ENCODE measurements around the gene PHACTR2.

DNA sequence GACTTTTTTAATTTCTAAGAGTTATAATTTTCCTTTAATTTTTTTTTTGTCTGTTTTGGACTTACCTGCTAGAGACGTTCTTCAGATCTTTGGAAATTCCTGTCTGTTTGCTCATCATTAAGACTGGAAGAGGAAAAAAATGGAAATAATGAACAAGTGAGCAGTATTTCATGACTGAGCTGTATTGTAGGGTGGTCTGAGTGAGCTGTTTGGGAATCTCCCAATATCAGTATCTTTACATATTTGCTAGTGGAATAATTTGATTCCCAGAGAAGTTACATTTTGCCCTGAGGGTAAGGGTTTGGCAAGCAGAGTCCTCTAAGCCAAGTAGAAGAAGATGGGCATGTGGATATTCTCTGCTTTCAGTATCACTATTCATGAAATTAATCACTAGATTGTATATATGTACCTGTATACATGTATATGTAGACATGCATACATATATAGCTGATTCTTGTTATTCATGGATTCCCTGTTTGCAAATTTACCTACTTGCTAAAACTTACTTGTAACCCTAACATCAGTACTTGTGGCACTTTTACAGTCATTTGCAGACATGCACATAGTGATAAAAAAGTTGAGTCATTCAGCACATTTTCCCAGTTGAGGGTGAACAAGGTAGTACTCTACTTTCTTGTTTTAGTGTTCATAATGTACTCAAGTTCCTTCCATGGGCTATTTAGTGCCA lies 200.0 kb downstream of the PHACTR2 start:
- TF ChIP-seq SMC3 (IDR thresholded peaks at IDR 0.05; ENCODE audit: low read length) = no peak
- TF ChIP-seq RNF2 (conservative IDR thresholded peaks at IDR 0.05; ENCODE audit: low read depth) = no peak
- no peak for TF ChIP-seq POLR2A (IDR thresholded peaks at IDR 0.05; ENCODE audit: insufficient read depth in 1 of 2, low read depth in 2 of 2, low read length in 2 of 2)
- TF ChIP-seq ZNF878 (CRISPR knock-in tag; IDR thresholded peaks at IDR 0.05) = no peak
- TF ChIP-seq, protein P1, sequence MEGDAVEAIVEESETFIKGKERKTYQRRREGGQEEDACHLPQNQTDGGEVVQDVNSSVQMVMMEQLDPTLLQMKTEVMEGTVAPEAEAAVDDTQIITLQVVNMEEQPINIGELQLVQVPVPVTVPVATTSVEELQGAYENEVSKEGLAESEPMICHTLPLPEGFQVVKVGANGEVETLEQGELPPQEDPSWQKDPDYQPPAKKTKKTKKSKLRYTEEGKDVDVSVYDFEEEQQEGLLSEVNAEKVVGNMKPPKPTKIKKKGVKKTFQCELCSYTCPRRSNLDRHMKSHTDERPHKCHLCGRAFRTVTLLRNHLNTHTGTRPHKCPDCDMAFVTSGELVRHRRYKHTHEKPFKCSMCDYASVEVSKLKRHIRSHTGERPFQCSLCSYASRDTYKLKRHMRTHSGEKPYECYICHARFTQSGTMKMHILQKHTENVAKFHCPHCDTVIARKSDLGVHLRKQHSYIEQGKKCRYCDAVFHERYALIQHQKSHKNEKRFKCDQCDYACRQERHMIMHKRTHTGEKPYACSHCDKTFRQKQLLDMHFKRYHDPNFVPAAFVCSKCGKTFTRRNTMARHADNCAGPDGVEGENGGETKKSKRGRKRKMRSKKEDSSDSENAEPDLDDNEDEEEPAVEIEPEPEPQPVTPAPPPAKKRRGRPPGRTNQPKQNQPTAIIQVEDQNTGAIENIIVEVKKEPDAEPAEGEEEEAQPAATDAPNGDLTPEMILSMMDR (CRISPR knock-in tag; IDR thresholded peaks at IDR 0.05) = no peak
- no peak for TF ChIP-seq ZNF557 (CRISPR knock-in tag; IDR thresholded peaks at IDR 0.05)
- no peak for TF ChIP-seq GABPA (IDR thresholded peaks at IDR 0.05; ENCODE audit: low read depth, low read length)
- no peak for TF ChIP-seq GABPA (CRISPR knock-in tag; IDR thresholded peaks at IDR 0.05; ENCODE audit: low read depth)
- TF ChIP-seq JARID2 (CRISPR knock-in tag; IDR thresholded peaks at IDR 0.05; ENCODE audit: insufficient replicate concordance) = no peak
- no peak for TF ChIP-seq ZNF850 (CRISPR knock-in tag; conservative IDR thresholded peaks at IDR 0.05)
- no peak for TF ChIP-seq YEATS2 (CRISPR knock-in tag; IDR thresholded peaks at IDR 0.05; ENCODE audit: borderline replicate concordance)
- TF ChIP-seq BRCA1 (CRISPR knock-in tag; IDR thresholded peaks at IDR 0.05) = no peak
- TF ChIP-seq NRL (CRISPR knock-in tag; IDR thresholded peaks at IDR 0.05; ENCODE audit: borderline replicate concordance) = no peak
- no peak for TF ChIP-seq SMAD9 (CRISPR knock-in tag; IDR thresholded peaks at IDR 0.05)
- TF ChIP-seq MAFG (CRISPR knock-in tag; IDR thresholded peaks at IDR 0.05) = no peak

Measured in HepG2 (cell line).